H9 (cell line): Measurements from ENCODE around the gene SPEF2. TPM values are rescaled to one million over a fixed set of nuclear protein-coding genes. Genes with fewer than 3 reads are reported as not detected.

Experiments used
- DNase-seq: peaks from one replicate; pipeline ENCODE4 v3.0.0-alpha.2; 2017
- H2AFZ ChIP-seq: one replicate; pipeline ENCODE4 v1.6.1; 2013; ENCODE audit warnings: mild to moderate bottlenecking, low read length, control low read depth, moderate library complexity
- H2AK5ac ChIP-seq: 2 replicates; pipeline ENCODE4 v1.6.1; 2013; ENCODE audit warnings: low read length, control low read depth, mixed read lengths; ENCODE audit not compliant: insufficient read length
- H2BK120ac ChIP-seq: one replicate; pipeline ENCODE4 v1.6.1; 2013; ENCODE audit warnings: low read depth, mild to moderate bottlenecking, low read length, control low read depth, inconsistent platforms; ENCODE audit not compliant: poor library complexity, severe bottlenecking
- H2BK12ac ChIP-seq: 2 replicates; pipeline ENCODE4 v1.6.1; 2013; ENCODE audit warnings: low read length, control low read depth, mixed read lengths, low read depth; ENCODE audit not compliant: insufficient read length
- H2BK15ac ChIP-seq: 2 replicates; pipeline ENCODE4 v1.6.1; 2013; ENCODE audit warnings: low read depth, low read length, control low read depth
- H2BK20ac ChIP-seq: one replicate; pipeline ENCODE4 v1.6.1; 2013; ENCODE audit warnings: low read depth, mild to moderate bottlenecking, low read length, control low read depth, inconsistent platforms; ENCODE audit not compliant: poor library complexity, severe bottlenecking
- H2BK5ac ChIP-seq: 2 replicates; pipeline ENCODE4 v1.6.1; 2013; ENCODE audit warnings: low read length, control low read depth, mixed read lengths; ENCODE audit not compliant: insufficient read length
- H3K14ac ChIP-seq: 2 replicates; pipeline ENCODE4 v1.6.1; 2013; ENCODE audit warnings: low read length, control low read depth; ENCODE audit not compliant: insufficient read depth
- H3K18ac ChIP-seq: 2 replicates; pipeline ENCODE4 v1.6.1; 2013; ENCODE audit warnings: low read depth, mild to moderate bottlenecking, mixed read lengths, low read length, control low read depth; ENCODE audit not compliant: insufficient read length
- H3K23ac ChIP-seq: 2 replicates; pipeline ENCODE4 v1.6.1; 2013; ENCODE audit warnings: low read length, control low read depth, mixed read lengths, low read depth; ENCODE audit not compliant: insufficient read length
- H3K23me2 ChIP-seq: 2 replicates; pipeline ENCODE4 v1.6.1; 2013; ENCODE audit warnings: low read depth, mild to moderate bottlenecking, mixed read lengths, low read length, control low read depth; ENCODE audit not compliant: insufficient read length, poor library complexity, severe bottlenecking
- H3K27ac ChIP-seq: 2 replicates; pipeline ENCODE4 v1.5.1; 2013; ENCODE audit warnings: low read length, control low read depth, mixed read lengths, low read depth; ENCODE audit not compliant: insufficient read length
- H3K27me3 ChIP-seq: 2 replicates; pipeline ENCODE4 v1.6.1; 2013; ENCODE audit warnings: low read length, control low read depth, inconsistent platforms; ENCODE audit not compliant: insufficient read depth
- H3K4ac ChIP-seq: 2 replicates; pipeline ENCODE4 v1.6.1; 2013; ENCODE audit warnings: low read depth, mild to moderate bottlenecking, control low read depth, inconsistent platforms, low read length, moderate library complexity
- H3K4me1 ChIP-seq: 2 replicates; pipeline ENCODE4 v1.6.1; 2013; ENCODE audit warnings: low read length, control low read depth, inconsistent platforms; ENCODE audit not compliant: insufficient read depth
- H3K4me2 ChIP-seq: 2 replicates; pipeline ENCODE4 v1.6.1; 2013; ENCODE audit warnings: low read length, control low read depth, mixed read lengths; ENCODE audit not compliant: insufficient read length, insufficient read depth
- H3K56ac ChIP-seq: 2 replicates; pipeline ENCODE4 v1.6.1; 2013; ENCODE audit warnings: low read depth, mild to moderate bottlenecking, mixed read lengths, low read length, control low read depth; ENCODE audit not compliant: insufficient read length
- H3K79me1 ChIP-seq: 2 replicates; pipeline ENCODE4 v1.6.1; 2013; ENCODE audit warnings: low read depth, mild to moderate bottlenecking, moderate library complexity, low read length, control low read depth, inconsistent platforms; ENCODE audit not compliant: insufficient read depth, poor library complexity, severe bottlenecking
- H3K79me2 ChIP-seq: 2 replicates; pipeline ENCODE4 v1.6.1; 2013; ENCODE audit warnings: low read length, control low read depth, inconsistent platforms; ENCODE audit not compliant: insufficient read depth
- H3K9ac ChIP-seq: 2 replicates; pipeline ENCODE4 v1.6.1; 2013; ENCODE audit warnings: low read length, control low read depth, mixed read lengths; ENCODE audit not compliant: insufficient read length; ENCODE audit errors: extremely low read depth
- H3K9me3 ChIP-seq: one replicate; pipeline ENCODE4 v1.6.1; 2013; ENCODE audit warnings: low read depth, low read length, inconsistent platforms; ENCODE audit not compliant: control insufficient read depth
- H3T11ph ChIP-seq: one replicate; pipeline ENCODE4 v1.6.1; 2013; ENCODE audit warnings: mild to moderate bottlenecking, low read length, control low read depth, inconsistent platforms
- H4K20me1 ChIP-seq: one replicate; pipeline ENCODE4 v1.6.1; 2013; ENCODE audit not compliant: control insufficient read depth, insufficient read length, insufficient read depth
- H4K5ac ChIP-seq: 2 replicates; pipeline ENCODE4 v1.6.1; 2013; ENCODE audit warnings: low read depth, mild to moderate bottlenecking, mixed read lengths, low read length, control low read depth; ENCODE audit not compliant: insufficient read length
- H4K8ac ChIP-seq: replicated peaks from 2 replicates; pipeline ENCODE4 v1.6.1; 2013; ENCODE audit warnings: low read length, control low read depth, mixed read lengths, low read depth; ENCODE audit not compliant: insufficient read length
- H4K91ac ChIP-seq: 2 replicates; pipeline ENCODE4 v1.6.1; 2013; ENCODE audit warnings: low read depth, mild to moderate bottlenecking, moderate library complexity, mixed read lengths, low read length, control low read depth; ENCODE audit not compliant: insufficient read length
- H3K27ac Mint-ChIP-seq, 3 experiments: 2 replicates in 2 of 3; 3 replicates in 1 of 3; pipeline ENCODE4 v1.8.0; 2020 to 2021; ENCODE audit warnings: mixed read lengths in 3 of 3, mild to moderate bottlenecking in 1 of 3, moderate library complexity in 1 of 3
- H3K27me3 Mint-ChIP-seq: 2 replicates; pipeline ENCODE4 v1.8.0; 2021; ENCODE audit warnings: low read depth, mild to moderate bottlenecking, moderate library complexity, mixed read lengths
- H3K36me3 Mint-ChIP-seq, 3 experiments: 2 replicates in 2 of 3; 3 replicates in 1 of 3; pipeline ENCODE4 v1.8.0; 2020 to 2021; ENCODE audit warnings: low read depth in 3 of 3, mixed read lengths in 3 of 3; ENCODE audit not compliant: insufficient read depth in 1 of 3
- H3K4me1 Mint-ChIP-seq, 2 experiments: 2 replicates each; pipeline ENCODE4 v1.8.0; 2020; ENCODE audit warnings: mixed read lengths in 2 of 2
- H3K4me3 Mint-ChIP-seq, 2 experiments: 2 replicates in 1 of 2; 3 replicates in 1 of 2; pipeline ENCODE4 v1.8.0; 2020 to 2021; ENCODE audit warnings: mild to moderate bottlenecking in 2 of 2, mixed read lengths in 2 of 2, moderate library complexity in 1 of 2
- H3K9me3 Mint-ChIP-seq, 2 experiments: 2 replicates in 1 of 2; 3 replicates in 1 of 2; pipeline ENCODE4 v1.8.0; 2020; ENCODE audit warnings: mild to moderate bottlenecking in 2 of 2, mixed read lengths in 2 of 2, moderate library complexity in 1 of 2
- CTCF ChIP-seq: fragments of 200-600 bp; sonication (generic); conservative IDR thresholded peaks from 3 replicates; pipeline ENCODE4 v1.8.0; 2021; ENCODE audit warnings: antibody characterized with exemption, mild to moderate bottlenecking
- WGBS: extraction: QIAGEN DNeasy Blood & Tissue Kit; methylation state at CpG from one replicate; pipeline ENCODE4 v1.1.7; 2013; ENCODE audit warnings: missing lambda C conversion rate, low lambda C conversion rate, mixed read lengths; ENCODE audit not compliant: insufficient read length; ENCODE audit errors: extremely low coverage; 5-methylcytosine and 5-hydroxymethylcytosine counted together
- total RNA-seq: library from RNA; stranded (reverse); gene quantifications from 2 replicates; pipeline ENCODE4 v1.2.1, GENCODE V29; 2021

Gene SPEF2
- total RNA-seq, 1 experiment from 2014 or later: 1.0 TPM

DNA sequence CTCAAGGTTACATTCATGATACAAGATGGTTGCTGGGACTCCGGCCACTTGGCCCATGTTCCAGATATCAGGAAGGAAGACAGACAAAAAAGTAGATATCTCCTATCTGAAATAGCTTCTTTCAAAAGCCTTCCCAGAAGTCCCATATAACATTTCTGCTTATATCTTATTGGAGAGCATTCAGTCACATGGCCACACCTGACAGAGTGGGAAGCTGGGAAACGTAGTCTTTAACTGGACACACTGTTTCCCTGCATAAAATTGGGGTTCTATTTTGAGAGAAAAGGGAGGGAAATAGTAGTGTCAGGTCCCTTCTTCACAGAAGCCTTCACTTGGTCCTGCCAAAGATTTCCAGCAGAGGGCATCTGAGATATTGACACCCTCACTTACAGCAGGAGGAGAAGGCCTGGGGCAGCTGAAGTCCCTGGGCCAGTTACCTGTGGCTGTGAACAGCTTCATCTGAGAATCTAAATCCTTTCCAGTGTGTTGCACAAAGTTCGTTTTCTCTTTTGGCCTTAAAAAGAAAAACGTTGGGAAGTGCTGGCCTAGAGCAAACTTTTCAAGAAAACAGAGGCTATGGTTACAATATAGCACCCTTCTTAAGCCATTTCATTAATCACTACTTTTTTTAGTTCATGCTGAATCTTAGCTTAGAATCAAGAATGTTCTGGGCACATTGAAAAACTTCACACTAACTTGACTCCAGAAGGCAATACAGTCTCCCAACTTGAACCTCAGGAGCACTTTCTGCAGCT lies 33.5 kb downstream of the SPEF2 start:
- no CpG with 5 or more reads among the region's 4 CpGs for WGBS
- no peak overlapping the region for H3K23ac ChIP-seq
- Mint-ChIP-seq H3K4me3 (no peak overlapping the region), H3K27me3 (peaks cover 6% of the 10 kb centered on the region; the same call in 1 of the 2 replicates), H3K9me3 (no peaks in the 10 kb centered on the region), H3K4me1 (peaks cover 11 to 18% of the 10 kb centered on the region in 2 experiments), H3K36me3 (no peaks in the 10 kb centered on the region), H3K27ac (no peak overlapping the region)
- no peak overlapping the region for H2AFZ ChIP-seq
- DNase-seq: peak; percentile 64
- H3K79me2 ChIP-seq: no peaks in the 10 kb centered on the region
- H4K5ac ChIP-seq: no peak overlapping the region
- H3K4me1 ChIP-seq: no peaks in the 10 kb centered on the region; the same call in 1 of the 2 replicates
- no peak overlapping the region for H2BK120ac ChIP-seq
- H3K4me2 ChIP-seq: no peak overlapping the region
- no peak overlapping the region for H3K56ac ChIP-seq
- H3K4ac ChIP-seq: no peak overlapping the region
- no peak overlapping the region for H2BK15ac ChIP-seq
- no peak overlapping the region for H3K18ac ChIP-seq
- no peak overlapping the region for H3K27ac ChIP-seq
- no peak overlapping the region for H4K8ac ChIP-seq
- H3T11ph ChIP-seq: no peak overlapping the region
- TF ChIP-seq CTCF: peak; percentile 69
- no peak overlapping the region for H4K91ac ChIP-seq
- H3K23me2 ChIP-seq: no peaks in the 10 kb centered on the region
- no peaks in the 10 kb centered on the region for H3K79me1 ChIP-seq
- no peak overlapping the region for H2BK12ac ChIP-seq
- no peaks in the 10 kb centered on the region for H3K27me3 ChIP-seq
- H2BK5ac ChIP-seq: no peak overlapping the region
- H3K9ac ChIP-seq: no peak overlapping the region
- H3K14ac ChIP-seq: no peak overlapping the region
- H2AK5ac ChIP-seq: no peak overlapping the region
- no peaks in the 10 kb centered on the region for H3K9me3 ChIP-seq
- no peak overlapping the region for H2BK20ac ChIP-seq
- no peaks in the 10 kb centered on the region for H4K20me1 ChIP-seq
